ENCODE measurements around the gene PARD3.
"Not testable (repeated sequence)": the region's sequence is repeated elsewhere in the genome, so short reads cannot be mapped to it uniquely, and the experiment has no call there.

Gene PARD3

GRCh38 chr10:34405611-34406462 lies 409.3 kb downstream of the PARD3 start:
- DNase-seq: no peak

- no peak for DNase-seq
Observed at GRCh38 chr10:34403512-34403911, 411.6 kb downstream of the PARD3 start.

GRCh38 chr10:34400075-34400474 lies 415.0 kb downstream of the PARD3 start:
- no peak for DNase-seq

GRCh38 chr10:34399013-34399412 lies 416.1 kb downstream of the PARD3 start:
- DNase-seq: no peak

- no peak for DNase-seq
Observed at GRCh38 chr10:34397324-34397723, 417.8 kb downstream of the PARD3 start.

GRCh38 chr10:34396663-34397062 lies 418.4 kb downstream of the PARD3 start:
- no peak for DNase-seq

- no peak for DNase-seq
Observed at GRCh38 chr10:34392641-34393170, 422.4 kb downstream of the PARD3 start.

- DNase-seq: not testable (repeated sequence)
Observed at GRCh38 chr10:34391168-34391567, 423.9 kb downstream of the PARD3 start.

- DNase-seq: no peak
Observed at GRCh38 chr10:34389801-34390200, 425.3 kb downstream of the PARD3 start.

- no peak for DNase-seq
Observed at GRCh38 chr10:34386921-34387320, 428.2 kb downstream of the PARD3 start.

GRCh38 chr10:34384372-34384771 lies 430.7 kb downstream of the PARD3 start:
- DNase-seq: no peak

GRCh38 chr10:34382626-34383025 lies 432.5 kb downstream of the PARD3 start:
- DNase-seq: no peak

- no peak for DNase-seq
Observed at GRCh38 chr10:34380856-34381255, 434.2 kb downstream of the PARD3 start.

GRCh38 chr10:34378297-34378696 lies 436.8 kb downstream of the PARD3 start:
- no peak for DNase-seq

GRCh38 chr10:34377833-34378232 lies 437.3 kb downstream of the PARD3 start:
- no peak for DNase-seq

GRCh38 chr10:34374356-34375045 lies 440.6 kb downstream of the PARD3 start:
- no peak for DNase-seq

GRCh38 chr10:34373211-34373610 lies 441.9 kb downstream of the PARD3 start:
- DNase-seq: no peak

GRCh38 chr10:34372509-34372908 lies 442.6 kb downstream of the PARD3 start:
- no peak for DNase-seq

- no peak for DNase-seq
Observed at GRCh38 chr10:34370126-34370525, 445.0 kb downstream of the PARD3 start.

- DNase-seq: no peak
Observed at GRCh38 chr10:34369120-34369519, 446.0 kb downstream of the PARD3 start.

- no peak for DNase-seq
Observed at GRCh38 chr10:34364253-34365037, 450.7 kb downstream of the PARD3 start.

- no peak for DNase-seq
Observed at GRCh38 chr10:34360984-34361383, 454.1 kb downstream of the PARD3 start.

GRCh38 chr10:34359435-34359813 lies 455.7 kb downstream of the PARD3 start:
- no peak for DNase-seq
